Dendritic cell treated with granulocyte-macrophage colony-stimulating factor and Interleukin-4, amounts not matched to agents 40 ng/mL and 50 ng/mL, for 4 days (primary cell): ENCODE measurements around the gene HRG.
"Not testable (repeated sequence)": the region's sequence is repeated elsewhere in the genome, so short reads cannot be mapped to it uniquely, and the experiment has no call there.

Source experiments
- H3K27ac Mint-ChIP-seq: one replicate; pipeline ENCODE4 v1.8.0; 2022; ENCODE audit warnings: mild to moderate bottlenecking, mixed read lengths
- H3K27me3 Mint-ChIP-seq: one replicate; pipeline ENCODE4 v1.8.0; 2022; ENCODE audit warnings: mild to moderate bottlenecking, mixed read lengths
- H3K36me3 Mint-ChIP-seq: one replicate; pipeline ENCODE4 v1.8.0; 2022; ENCODE audit warnings: low read depth, mixed read lengths
- H3K4me1 Mint-ChIP-seq: one replicate; pipeline ENCODE4 v1.8.0; 2022; ENCODE audit warnings: low read depth, mixed read lengths
- H3K4me3 Mint-ChIP-seq: one replicate; pipeline ENCODE4 v1.8.0; 2022; ENCODE audit warnings: mild to moderate bottlenecking, moderate library complexity, mixed read lengths
- H3K9me3 Mint-ChIP-seq: one replicate; pipeline ENCODE4 v1.8.0; 2022; ENCODE audit warnings: mixed read lengths
- intact Hi-C: fragments of 100-400 bp; cut with micrococcal nuclease; formaldehyde crosslinking; loops from one replicate; pipeline ENCODE4 v1.15.0; 2022

HRG gene

DNA sequence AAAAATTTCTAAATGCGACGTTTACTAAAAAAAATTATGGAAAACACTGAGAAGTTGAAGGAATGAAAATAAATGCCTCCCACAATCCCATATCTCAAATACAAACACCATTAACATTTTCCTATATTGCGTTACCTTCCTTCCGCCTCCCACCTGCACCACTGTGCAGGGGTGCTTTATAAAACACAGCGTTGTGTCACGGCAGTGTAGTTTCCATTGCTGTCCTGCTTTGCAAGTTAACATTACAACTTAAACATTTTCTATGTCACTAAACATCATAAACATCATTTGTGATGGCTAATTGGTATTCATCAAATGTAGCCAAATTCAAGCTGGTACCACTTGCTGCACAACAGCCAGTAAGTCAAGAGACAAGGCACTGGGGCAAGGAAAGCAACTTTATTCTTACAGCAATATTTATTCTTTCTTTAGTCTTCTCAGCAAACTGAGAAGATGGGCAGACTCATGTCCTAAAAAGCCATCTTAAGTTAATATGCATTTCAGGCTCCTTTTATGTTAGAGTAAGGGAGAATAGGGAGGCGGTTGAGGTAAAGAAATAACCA is 37.9 kb upstream of the HRG start:
- Mint-ChIP-seq H3K36me3 (no peaks in the 10 kb centered on the region), H3K27ac (no peak overlapping the region), H3K4me1 (no peaks in the 10 kb centered on the region), H3K9me3 (no peaks in the 10 kb centered on the region), H3K27me3 (peaks cover 8% of the 10 kb centered on the region), H3K4me3 (no peak overlapping the region)
- intact Hi-C loops = no loop called here

DNA sequence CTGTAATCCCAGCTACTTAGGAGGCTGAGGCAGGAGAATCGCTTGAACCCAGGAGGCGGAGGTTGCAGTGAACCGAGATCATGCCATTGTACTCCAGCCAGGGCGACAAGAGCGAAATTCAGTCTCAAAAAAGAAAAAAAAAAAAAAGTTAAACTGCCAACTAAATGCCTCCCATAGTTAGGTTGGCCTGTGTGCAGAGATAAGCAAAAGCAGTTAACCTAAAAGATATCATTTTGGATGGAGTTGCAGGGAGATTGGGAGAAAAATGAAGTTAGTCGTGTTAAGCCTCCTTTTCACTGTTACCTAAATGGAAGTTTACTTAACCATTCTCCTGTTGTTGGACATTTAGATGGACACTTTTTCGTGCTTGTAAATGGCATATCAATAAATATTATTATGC is 37.1 kb upstream of the HRG start:
- intact Hi-C loops = no loop called here
- no peaks in the 10 kb centered on the region for H3K9me3 Mint-ChIP-seq
- H3K27me3 Mint-ChIP-seq = peaks cover 8% of the 10 kb centered on the region
- H3K27ac Mint-ChIP-seq = no peak overlapping the region
- no peak overlapping the region for H3K4me3 Mint-ChIP-seq
- H3K36me3 Mint-ChIP-seq = no peaks in the 10 kb centered on the region
- H3K4me1 Mint-ChIP-seq = no peaks in the 10 kb centered on the region

DNA sequence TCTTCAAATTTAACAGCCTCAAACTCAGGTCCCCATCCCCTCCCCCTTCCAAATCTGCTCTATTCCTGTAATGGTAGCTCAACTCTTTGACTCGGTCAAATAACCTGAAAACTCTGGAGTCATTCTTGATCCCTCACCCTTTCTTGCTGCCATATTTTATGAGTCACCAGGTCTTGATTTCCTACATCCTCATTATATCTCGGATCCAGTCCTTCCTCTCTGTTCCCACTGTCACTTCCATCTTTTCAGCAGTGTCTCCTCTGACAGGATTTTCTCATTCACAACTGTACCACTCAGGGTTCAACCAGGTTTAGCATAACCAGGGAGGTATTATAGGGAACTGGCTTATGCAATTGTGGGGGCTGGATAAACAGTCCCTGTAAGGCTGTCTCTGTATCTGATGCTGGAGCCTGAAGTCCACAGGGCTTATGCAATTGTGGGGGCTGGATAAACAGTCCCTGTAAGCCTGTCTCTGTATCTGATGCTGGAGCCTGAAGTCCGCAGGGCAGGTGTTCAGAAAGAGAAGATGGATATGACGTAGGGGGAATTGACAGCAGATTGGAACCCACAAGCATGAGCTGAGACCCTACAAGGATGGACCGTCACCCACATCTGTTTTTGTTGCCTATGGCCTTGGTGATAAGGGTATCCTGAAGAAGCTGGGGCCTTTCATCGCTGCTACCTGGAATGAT is 34.7 kb upstream of the HRG start:
- no peak overlapping the region for H3K27ac Mint-ChIP-seq
- H3K36me3 Mint-ChIP-seq = no peaks in the 10 kb centered on the region
- H3K4me3 Mint-ChIP-seq = no peak overlapping the region
- intact Hi-C loops = no loop called here
- peaks cover 8% of the 10 kb centered on the region for H3K27me3 Mint-ChIP-seq
- no peaks in the 10 kb centered on the region for H3K9me3 Mint-ChIP-seq
- no peaks in the 10 kb centered on the region for H3K4me1 Mint-ChIP-seq

DNA sequence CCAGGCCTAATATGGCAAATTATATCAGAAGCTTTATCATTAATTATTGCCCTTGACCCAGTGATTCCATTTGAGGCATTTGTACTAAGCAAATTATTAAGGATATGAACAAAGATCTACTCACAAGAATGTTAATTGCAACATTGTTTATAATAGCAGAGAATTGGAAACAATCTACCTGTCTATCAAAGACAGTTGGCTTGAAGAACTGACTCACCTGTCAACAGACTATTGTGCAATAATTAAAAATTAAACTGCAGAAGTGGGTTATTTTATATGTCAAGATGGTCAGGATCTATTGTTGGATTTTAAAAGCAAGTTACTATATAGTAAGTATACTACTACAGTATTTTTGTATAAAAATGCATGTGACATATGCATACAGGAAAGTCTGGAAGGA is 32.3 kb upstream of the HRG start:
- H3K9me3 Mint-ChIP-seq = no peaks in the 10 kb centered on the region
- no peak overlapping the region for H3K4me3 Mint-ChIP-seq
- H3K27me3 Mint-ChIP-seq = peaks cover 10% of the 10 kb centered on the region
- intact Hi-C loops = no loop called here
- no peaks in the 10 kb centered on the region for H3K4me1 Mint-ChIP-seq
- H3K36me3 Mint-ChIP-seq = no peaks in the 10 kb centered on the region
- no peak overlapping the region for H3K27ac Mint-ChIP-seq

DNA sequence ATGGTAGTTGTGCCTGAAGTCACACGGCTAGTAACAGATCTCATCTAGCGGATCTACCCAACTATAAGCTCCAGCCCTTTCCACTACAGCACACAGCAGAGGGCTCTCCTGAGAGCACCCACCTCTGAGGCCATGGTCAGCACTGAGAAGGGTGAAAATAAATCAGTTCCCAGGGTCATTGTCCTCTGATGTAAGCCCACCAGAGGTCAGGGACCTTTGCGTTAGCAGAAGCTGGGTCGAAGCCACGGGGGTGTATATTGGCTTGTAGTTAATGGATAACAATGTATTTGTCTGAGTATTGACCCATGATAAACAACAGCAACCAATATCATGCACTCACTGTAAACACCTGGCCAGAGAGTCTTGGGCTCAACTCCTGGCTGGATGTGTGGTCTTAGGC is 31.6 kb upstream of the HRG start:
- H3K4me3 Mint-ChIP-seq, H3K36me3 Mint-ChIP-seq, H3K27me3 Mint-ChIP-seq, H3K9me3 Mint-ChIP-seq, intact Hi-C loops, H3K4me1 Mint-ChIP-seq, H3K27ac Mint-ChIP-seq: not testable (repeated sequence)

DNA sequence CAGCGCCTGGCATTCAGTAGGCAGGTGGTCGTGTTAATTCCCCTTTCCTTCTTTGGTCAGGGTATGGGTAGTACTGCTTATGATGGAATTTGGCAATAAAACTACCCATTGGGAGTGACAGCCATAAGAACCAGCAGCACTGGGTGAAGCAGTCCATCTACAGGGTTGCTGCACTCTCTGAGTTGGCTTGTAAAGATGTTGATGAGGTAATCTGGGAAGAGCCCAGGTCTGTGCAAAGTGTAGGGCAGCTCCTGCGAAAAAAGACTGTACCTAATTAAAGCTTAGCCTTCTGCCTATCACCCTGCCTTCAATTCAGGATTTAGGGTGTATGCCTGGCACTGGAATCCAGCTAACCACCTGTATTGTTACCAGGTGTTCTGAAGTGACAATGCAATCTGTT is 30.3 kb upstream of the HRG start:
- no peaks in the 10 kb centered on the region for H3K9me3 Mint-ChIP-seq
- intact Hi-C loops = no loop called here
- H3K27ac Mint-ChIP-seq = no peak overlapping the region
- H3K4me1 Mint-ChIP-seq = no peaks in the 10 kb centered on the region
- no peak overlapping the region for H3K4me3 Mint-ChIP-seq
- no peaks in the 10 kb centered on the region for H3K36me3 Mint-ChIP-seq
- H3K27me3 Mint-ChIP-seq = peaks cover 4% of the 10 kb centered on the region

DNA sequence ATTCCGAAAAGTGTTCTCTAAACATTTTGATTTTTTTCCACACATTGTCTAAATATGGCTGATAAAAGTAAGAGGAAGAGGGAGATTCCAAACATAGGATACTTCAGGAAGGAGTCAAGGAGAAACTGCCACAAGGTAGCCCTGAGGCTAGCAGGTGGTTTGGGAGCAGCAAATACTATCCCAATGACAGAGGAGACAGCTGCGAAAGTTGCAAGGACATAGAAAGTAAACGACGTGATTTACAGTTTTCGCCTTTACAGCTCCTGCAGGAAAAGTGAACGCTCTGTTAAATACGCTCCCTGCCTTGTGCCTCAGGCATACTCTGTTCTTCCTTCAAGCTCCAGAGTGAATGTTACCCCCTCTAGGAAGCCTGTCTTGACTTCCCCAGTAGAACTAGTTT is 29.3 kb upstream of the HRG start:
- no peak overlapping the region for H3K4me3 Mint-ChIP-seq
- H3K4me1 Mint-ChIP-seq = no peaks in the 10 kb centered on the region
- intact Hi-C loops = no loop called here
- no peak overlapping the region for H3K27ac Mint-ChIP-seq
- H3K36me3 Mint-ChIP-seq = no peaks in the 10 kb centered on the region
- peaks cover 5% of the 10 kb centered on the region for H3K27me3 Mint-ChIP-seq
- no peaks in the 10 kb centered on the region for H3K9me3 Mint-ChIP-seq

DNA sequence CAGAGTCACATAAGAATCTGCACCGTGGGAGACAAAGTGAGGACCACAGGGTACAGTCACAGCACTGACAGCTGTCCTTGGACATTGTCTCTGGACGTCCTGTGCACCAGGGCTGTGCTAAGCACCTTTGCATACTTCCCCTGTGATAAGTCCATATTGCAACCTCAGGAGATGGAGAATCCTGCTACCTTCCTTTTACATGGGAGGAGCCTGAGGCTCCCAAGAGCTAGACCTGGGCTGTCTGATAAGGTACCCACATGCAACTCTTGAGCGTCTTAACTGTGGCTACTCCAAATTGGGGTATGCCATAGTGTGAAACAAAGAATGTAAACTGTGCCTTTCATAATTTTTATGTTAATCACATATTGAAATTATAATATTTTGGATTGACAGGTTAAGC is 28.1 kb upstream of the HRG start:
- Mint-ChIP-seq H3K4me3 (no peak overlapping the region), H3K4me1 (no peaks in the 10 kb centered on the region), H3K27me3 (peaks cover 8% of the 10 kb centered on the region), H3K36me3 (no peaks in the 10 kb centered on the region), H3K9me3 (no peaks in the 10 kb centered on the region), H3K27ac (no peak overlapping the region)
- intact Hi-C loops = no loop called here

DNA sequence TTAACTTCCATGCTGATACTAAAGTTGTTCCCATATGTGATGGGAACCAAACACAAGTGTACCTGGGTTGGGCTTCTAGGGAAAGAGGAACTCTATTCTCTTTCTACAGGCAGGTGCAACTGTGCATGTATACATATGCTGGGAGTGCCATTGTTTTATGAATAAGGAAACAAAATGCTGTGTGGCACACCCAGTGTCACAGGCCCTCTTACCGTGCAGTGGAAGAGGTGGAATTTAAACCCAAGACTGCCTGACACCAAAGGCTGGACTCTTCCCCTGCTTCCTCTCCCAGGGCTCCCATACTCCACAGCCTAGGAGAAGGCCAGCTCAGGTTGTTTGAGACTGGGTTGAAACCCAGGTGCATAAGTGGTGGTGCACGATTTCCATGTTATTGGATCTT is 27.6 kb upstream of the HRG start:
- peaks cover 10% of the 10 kb centered on the region for H3K27me3 Mint-ChIP-seq
- H3K27ac Mint-ChIP-seq = no peak overlapping the region
- H3K9me3 Mint-ChIP-seq = no peaks in the 10 kb centered on the region
- intact Hi-C loops = no loop called here
- H3K36me3 Mint-ChIP-seq = no peaks in the 10 kb centered on the region
- H3K4me3 Mint-ChIP-seq = no peak overlapping the region
- H3K4me1 Mint-ChIP-seq = no peaks in the 10 kb centered on the region

DNA sequence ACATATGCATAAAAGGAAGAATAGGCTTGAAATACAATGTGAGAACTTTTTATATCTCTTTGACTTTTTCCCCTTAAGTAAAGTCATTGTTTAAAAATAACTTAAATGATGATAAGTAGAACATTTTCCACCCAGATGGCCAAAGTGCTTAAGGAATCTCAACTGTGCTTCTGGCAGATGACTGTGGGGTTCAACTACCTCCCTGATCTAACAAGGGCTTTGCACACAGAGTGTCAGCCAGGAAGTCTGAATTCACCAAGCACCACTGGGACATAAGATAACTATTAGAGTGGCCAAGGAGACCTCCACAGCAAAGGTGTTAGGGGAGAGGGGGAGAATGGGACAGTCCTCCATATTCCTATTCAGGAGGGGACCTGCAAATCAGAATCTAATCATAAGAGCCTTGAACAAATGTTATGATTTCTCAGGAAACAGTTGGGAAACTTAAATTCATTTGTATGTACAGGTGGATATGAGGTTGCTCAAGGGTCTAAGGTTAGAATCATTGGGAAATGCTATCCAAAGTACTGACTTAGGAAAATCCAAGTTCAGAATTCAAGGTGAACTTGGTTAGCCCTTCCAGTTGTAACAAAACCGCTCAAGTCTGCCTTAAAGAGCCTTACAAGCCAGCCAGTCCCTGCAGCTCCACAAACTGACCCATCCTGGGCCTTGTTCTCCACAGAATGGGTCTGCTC is 25.9 kb upstream of the HRG start, which contains the start of gene FETUB:
TSS of gene FETUB (plus strand) at position 622 of the 695 bp plus-strand sequence. CDS start at position 684, 62 bp downstream.
- no peaks in the 10 kb centered on the region for H3K4me1 Mint-ChIP-seq
- no peaks in the 10 kb centered on the region for H3K36me3 Mint-ChIP-seq
- no peaks in the 10 kb centered on the region for H3K9me3 Mint-ChIP-seq
- no peak within 1 kb of the TSS for H3K4me3 Mint-ChIP-seq
- no peak within 1 kb of the TSS for H3K27ac Mint-ChIP-seq
- peaks cover 10% of the 10 kb centered on the region for H3K27me3 Mint-ChIP-seq
- intact Hi-C loops = no loop called here

DNA sequence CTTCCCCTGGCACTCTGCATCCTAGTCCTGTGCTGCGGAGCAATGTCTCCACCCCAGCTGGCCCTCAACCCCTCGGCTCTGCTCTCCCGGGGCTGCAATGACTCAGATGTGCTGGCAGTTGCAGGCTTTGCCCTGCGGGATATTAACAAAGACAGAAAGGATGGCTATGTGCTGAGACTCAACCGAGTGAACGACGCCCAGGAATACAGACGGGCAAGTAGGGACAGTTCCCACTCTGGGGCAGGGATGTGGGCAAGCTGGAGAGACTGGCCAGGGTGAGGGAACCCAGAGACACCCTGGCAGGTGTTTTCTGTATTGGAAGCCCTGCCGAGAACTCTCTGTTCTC is 25.4 kb upstream of the HRG start:
- Mint-ChIP-seq H3K27me3 (peaks cover 10% of the 10 kb centered on the region), H3K4me3 (no peak overlapping the region), H3K27ac (no peak overlapping the region), H3K9me3 (no peaks in the 10 kb centered on the region), H3K4me1 (no peaks in the 10 kb centered on the region), H3K36me3 (no peaks in the 10 kb centered on the region)
- intact Hi-C loops = no loop called here

DNA sequence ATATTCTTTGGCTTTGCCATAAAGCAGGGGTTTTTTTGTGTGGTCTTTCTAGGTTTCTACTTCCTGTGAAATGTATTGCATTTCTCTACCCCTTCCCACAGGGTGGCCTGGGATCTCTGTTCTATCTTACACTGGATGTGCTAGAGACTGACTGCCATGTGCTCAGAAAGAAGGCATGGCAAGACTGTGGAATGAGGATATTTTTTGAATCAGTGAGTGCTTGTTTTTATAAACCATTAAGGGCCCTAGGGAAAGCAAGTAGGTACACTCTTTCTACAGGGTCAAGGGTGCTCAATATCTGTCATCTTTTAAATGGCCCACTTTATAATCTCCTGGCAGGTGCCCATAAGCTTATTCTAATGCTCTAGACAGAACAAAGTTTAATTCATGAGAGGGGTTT is 24.9 kb upstream of the HRG start:
- Mint-ChIP-seq H3K36me3 (no peaks in the 10 kb centered on the region), H3K27ac (no peak overlapping the region), H3K27me3 (peaks cover 10% of the 10 kb centered on the region), H3K4me1 (no peaks in the 10 kb centered on the region), H3K4me3 (no peak overlapping the region), H3K9me3 (no peaks in the 10 kb centered on the region)
- intact Hi-C loops = no loop called here

DNA sequence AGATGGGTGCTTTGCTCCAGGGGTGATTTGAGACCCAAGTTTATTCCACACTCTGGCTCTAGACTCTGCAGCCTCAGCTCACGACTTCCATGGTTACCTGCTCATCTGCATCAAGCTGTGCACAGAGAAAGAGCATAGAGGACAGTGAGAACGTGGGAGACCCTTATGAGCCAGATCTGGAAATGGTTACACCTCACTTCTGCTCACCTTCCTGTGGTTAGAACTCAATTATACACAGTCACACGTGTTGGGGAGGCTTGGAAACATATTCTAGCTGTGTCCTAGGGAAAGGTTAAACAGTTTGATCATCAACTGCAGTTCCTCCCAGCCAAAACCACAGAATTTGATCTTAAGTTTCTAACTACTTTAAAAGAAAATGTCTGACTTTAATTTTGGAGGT is 23.8 kb upstream of the HRG start:
- H3K9me3 Mint-ChIP-seq = no peaks in the 10 kb centered on the region
- H3K4me1 Mint-ChIP-seq = no peaks in the 10 kb centered on the region
- no peak overlapping the region for H3K27ac Mint-ChIP-seq
- H3K36me3 Mint-ChIP-seq = no peaks in the 10 kb centered on the region
- H3K27me3 Mint-ChIP-seq = peaks cover 10% of the 10 kb centered on the region
- no peak overlapping the region for H3K4me3 Mint-ChIP-seq
- intact Hi-C loops = no loop called here

DNA sequence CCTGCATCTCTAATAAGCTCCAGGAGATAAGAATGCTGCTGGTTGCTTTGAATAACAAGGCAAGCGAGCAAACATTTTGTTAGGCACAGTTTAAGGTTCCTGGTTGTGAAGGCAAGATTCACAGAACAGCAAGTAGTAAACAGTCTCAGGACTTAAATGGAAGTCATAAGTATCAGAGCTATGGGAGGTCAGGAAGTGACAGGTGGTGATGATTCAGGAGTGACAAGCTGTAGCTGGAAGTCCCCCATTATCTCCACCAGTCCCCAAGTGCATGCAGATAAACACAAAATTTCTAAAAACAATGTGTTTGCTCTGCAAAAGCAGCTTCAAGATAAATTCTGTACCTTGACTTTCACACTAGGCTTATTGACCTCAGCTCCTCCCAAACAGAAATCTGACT is 22.3 kb upstream of the HRG start:
- intact Hi-C loops = no loop called here
- Mint-ChIP-seq H3K9me3 (no peaks in the 10 kb centered on the region), H3K4me3 (no peak overlapping the region), H3K27ac (no peak overlapping the region), H3K27me3 (peaks cover 8% of the 10 kb centered on the region), H3K4me1 (no peaks in the 10 kb centered on the region), H3K36me3 (no peaks in the 10 kb centered on the region)

DNA sequence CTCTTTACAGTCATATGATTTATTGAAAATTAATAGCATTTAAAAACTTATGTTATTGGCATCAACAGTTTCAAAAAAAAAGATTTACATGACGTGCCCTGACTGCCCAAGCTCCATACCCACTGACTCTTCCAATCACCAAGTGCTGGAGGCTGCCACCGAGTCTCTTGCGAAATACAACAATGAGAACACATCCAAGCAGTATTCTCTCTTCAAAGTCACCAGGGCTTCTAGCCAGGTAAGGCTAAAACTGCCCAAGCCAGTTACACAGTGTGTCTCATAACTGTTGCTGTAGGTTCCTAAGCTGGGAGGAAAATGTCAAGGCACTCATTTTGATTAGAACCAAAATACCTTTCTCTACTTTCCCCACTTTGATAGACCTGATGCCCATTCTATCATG is 21.1 kb upstream of the HRG start:
- H3K27me3 Mint-ChIP-seq = peaks cover 11% of the 10 kb centered on the region
- H3K4me3 Mint-ChIP-seq = no peak overlapping the region
- intact Hi-C loops = no loop called here
- H3K36me3 Mint-ChIP-seq = no peaks in the 10 kb centered on the region
- H3K9me3 Mint-ChIP-seq = no peaks in the 10 kb centered on the region
- no peaks in the 10 kb centered on the region for H3K4me1 Mint-ChIP-seq
- no peak overlapping the region for H3K27ac Mint-ChIP-seq
